ENCODE results near the gene NACAD.
"Not testable (repeated sequence)": the region's sequence is repeated elsewhere in the genome, so short reads cannot be mapped to it uniquely, and the experiment has no call there.

Gene NACAD

GRCh38 chr7:45044338-45044737 is 44.4 kb downstream of the NACAD start:
- no peak for DNase-seq

DNA sequence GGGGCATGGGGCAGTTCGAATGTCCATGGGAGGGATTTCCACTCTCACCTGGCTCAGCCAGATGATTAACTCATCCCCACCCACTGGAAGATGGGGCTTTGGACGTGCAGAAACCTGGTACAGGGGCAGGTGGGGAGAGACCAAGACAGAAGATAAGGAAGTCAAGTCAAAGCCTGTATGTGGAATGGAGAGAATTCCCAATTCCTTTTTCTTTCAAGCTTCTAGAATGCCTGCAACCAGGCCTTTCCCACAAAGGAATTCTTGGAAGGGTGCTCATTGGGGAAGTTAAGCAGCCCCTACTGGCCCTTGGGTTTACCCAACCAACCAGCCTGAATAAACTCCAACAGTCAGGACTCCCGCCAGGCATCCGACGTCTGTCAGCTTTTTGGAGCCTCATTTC is 49.7 kb downstream of the NACAD start:
- no peak for DNase-seq

GRCh38 chr7:45037876-45038275 is 50.9 kb downstream of the NACAD start:
- DNase-seq = no peak

GRCh38 chr7:45036796-45037195 is 52.0 kb downstream of the NACAD start:
- no peak for DNase-seq

DNA sequence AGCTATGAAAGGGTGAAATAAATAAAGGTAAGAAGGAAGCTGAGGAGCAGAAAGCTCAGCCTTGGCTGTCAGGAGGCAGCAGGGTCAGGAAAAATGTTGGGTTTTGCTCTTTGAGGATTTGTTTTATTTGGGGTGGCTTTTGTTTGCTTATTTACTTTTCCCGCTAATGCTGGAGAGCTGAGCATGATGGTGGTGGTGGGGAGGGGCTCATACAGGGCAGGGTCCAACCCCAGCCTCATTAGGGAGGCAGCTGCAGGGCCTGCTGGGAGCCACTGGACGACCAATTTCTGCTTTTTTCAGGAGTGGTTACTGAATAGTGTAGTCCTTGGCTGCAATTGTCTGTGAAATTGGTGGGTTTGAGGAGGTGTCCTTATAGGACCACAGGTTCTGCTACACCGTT is 52.5 kb downstream of the NACAD start:
- no peak for DNase-seq

- DNase-seq = no peak
These were observed 52.9 kb downstream of the NACAD start for GRCh38 chr7:45035893-45036292.

DNA sequence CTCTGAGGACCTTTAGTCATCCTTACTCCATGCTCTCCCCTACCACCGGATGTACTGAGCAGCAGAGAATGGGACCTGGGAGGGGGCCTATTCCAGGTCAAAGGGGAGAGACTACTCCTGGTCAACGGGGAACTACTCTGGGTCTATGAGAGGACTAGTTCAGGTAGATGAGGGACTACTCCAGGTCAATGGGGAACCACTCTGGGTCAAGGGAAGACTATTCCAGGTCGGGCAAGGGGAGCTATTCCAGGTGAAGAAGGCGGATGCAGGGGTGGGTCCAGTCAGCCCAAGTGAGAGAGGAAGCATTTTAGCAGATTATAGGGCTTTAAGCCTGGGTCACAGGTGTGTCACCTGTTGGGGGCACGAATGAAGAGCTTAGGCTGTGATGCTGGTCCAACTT is 53.4 kb downstream of the NACAD start:
- DNase-seq = no peak

DNA sequence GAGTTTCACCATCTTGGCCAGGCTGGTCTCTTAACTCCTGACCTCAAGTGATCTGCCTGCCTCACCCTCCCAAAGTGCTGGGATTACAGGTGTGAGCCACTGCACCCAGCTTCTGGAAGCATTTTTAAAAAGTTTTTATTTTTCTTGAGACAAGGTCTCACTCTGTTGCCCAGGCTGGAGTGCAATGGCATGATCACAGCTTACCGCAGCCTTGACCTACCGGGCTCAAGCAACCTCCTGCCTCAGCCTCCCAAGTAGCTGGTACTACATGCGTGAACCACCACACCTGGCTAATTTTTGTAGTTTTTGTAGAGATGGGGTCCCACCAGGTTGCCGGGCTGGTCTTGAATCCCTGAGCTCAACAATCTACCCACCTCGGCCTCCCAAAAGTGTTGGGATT is 54.1 kb downstream of the NACAD start:
- DNase-seq = not testable (repeated sequence)

- DNase-seq = no peak
These were observed 54.9 kb downstream of the NACAD start for GRCh38 chr7:45033931-45034290.

DNA sequence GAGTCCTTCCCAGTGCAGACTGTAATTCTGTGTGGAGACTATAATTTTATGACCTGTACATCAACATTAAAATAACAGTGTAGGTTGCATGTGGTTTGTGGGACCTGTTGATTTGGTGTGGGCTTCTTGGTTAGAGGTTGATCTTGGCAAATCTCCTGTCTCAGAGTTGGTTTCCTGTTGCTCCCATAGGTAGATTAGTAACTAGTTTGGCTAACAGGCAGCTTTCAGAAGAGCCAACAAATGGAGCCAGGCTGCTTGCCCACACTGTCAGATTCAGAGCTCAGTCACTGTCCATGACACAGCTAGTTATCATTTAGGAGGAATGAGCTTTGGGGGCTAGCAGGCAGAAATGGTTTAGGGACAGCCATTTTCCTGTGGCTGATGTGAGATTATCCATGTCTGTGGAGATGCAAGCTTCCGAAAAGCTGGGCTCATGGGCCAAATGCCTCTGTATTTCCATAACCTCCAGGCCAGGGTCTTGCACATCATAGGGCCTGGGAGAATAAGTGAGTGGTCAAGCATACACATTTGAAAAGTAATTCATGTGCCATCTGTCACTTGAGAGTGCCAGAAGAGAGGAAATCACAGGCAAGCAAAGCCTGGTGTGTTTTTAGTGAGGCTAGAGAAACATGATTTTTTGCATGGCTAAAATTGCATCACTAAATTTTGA is 55.4 kb downstream of the NACAD start:
- no peak for DNase-seq

- DNase-seq = no peak
These were observed 56.3 kb downstream of the NACAD start for GRCh38 chr7:45032421-45032820.

DNA sequence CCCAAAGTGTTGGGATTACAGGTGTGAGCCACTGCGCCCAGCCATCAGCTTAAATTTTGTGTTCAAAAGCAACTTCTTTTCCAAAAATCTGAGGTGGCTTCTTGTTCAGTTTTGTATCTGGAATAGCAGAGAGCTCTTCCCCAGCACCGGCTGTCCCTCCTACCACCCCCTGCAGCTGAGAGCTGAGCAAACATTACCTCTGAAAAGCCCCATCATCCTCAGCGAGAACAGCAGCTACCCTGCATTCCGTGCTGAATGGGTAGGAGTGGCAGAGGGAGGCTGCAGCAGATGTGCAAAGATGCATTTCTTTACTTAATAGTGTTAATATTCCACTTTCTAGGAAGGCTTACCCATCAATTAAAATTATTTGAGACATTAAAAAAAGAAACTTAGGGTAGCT is 56.9 kb downstream of the NACAD start:
- peak; percentile 51 for DNase-seq

Measured in SHP77 treated with DMSO at 0.1 percent for 48 hours (cell line).